SH-SY5Y (cell line): ENCODE measurements around the gene MACROD2.

Experiments used
- GATA2 ChIP-seq: IDR thresholded peaks from 2 replicates; pipeline ENCODE4 v1.6.1; 2011; ENCODE audit warnings: mild to moderate bottlenecking, low read depth, low read length
- GATA3 ChIP-seq: IDR thresholded peaks from 2 replicates; pipeline ENCODE4 v1.6.1; 2011; ENCODE audit warnings: low read depth, mild to moderate bottlenecking, low read length, moderate library complexity

- TF ChIP-seq GATA2 = no peak
- TF ChIP-seq GATA3 = no peak
Observed at GRCh38 chr20:15578113-15578512, 1582.8 kb downstream of the MACROD2 start.
